Measurements from ENCODE around the gene GPR152. TPM values are rescaled to one million over a fixed set of nuclear protein-coding genes. Genes with fewer than 3 reads are reported as not detected.

The GPR152 gene
- polyA plus RNA-seq, 3 donors: not detected

- no peak overlapping the region for H2AFZ ChIP-seq (ENCODE audit: insufficient read depth, low read depth, low read length, poor library complexity, severe bottlenecking)
- H3K79me2 ChIP-seq (ENCODE audit: insufficient read depth, low read length): peaks cover 18% of the 10 kb centered on the region
- Mint-ChIP-seq H3K27me3 (ENCODE audit: low read depth in 3 of 3) (no peaks in the 10 kb centered on the region), H3K36me3 (peaks cover 71 to 96% of the 10 kb centered on the region in 2 donors), H3K27ac (peak overlapping the region in 2 of 7 donors; percentile 15 to 51), H3K4me3 (no peak overlapping the region), H3K4me1 (peaks cover 16% of the 10 kb centered on the region), H3K9me3 (no peaks in the 10 kb centered on the region)
- TF ChIP-seq CTCF (IDR thresholded peaks at IDR 0.05): no peak
- no peaks in the 10 kb centered on the region for H3K9me3 ChIP-seq (replicated peaks in 1 of 2; ENCODE audit: control insufficient read depth in 1 of 2, insufficient read depth in 1 of 2, low read length in 2 of 2)
- DNase-seq: no peak
- H3K4me2 ChIP-seq (replicated peaks; ENCODE audit: extremely low read depth, low read length, poor library complexity, severe bottlenecking): no peak overlapping the region
- intact Hi-C loops (cut with micrococcal nuclease): no loop called here
- H4K20me1 ChIP-seq (ENCODE audit: insufficient read depth, low read length): peaks cover 90% of the 10 kb centered on the region
- peaks cover 17 to 21% of the 10 kb centered on the region in 2 donors for H3K4me1 ChIP-seq (ENCODE audit: control insufficient read depth in 1 of 2, insufficient read depth in 2 of 2, low read length in 2 of 2)
- peaks cover 85 to 92% of the 10 kb centered on the region in 2 donors for H3K36me3 ChIP-seq (replicated peaks in 1 of 2; ENCODE audit: control insufficient read depth in 1 of 2, insufficient read depth in 2 of 2, low read length in 2 of 2)
- H3K4me3 ChIP-seq (replicated peaks in 1 of 3; ENCODE audit: low read depth in 2 of 3, low read length in 3 of 3): no peak overlapping the region
- H3K27me3 ChIP-seq (ENCODE audit: control insufficient read depth in 2 of 2, insufficient read depth in 2 of 2, low read length in 2 of 2): no peaks in the 10 kb centered on the region
- no peak overlapping the region for H3K27ac ChIP-seq (ENCODE audit: low read depth in 1 of 2, low read length in 2 of 2)
- WGBS (ENCODE audit: insufficient coverage): 98% methylated on average over 17 of the region's 21 CpGs
- no peak overlapping the region for H3K9ac ChIP-seq (ENCODE audit: insufficient read depth, low read length, poor library complexity, severe bottlenecking)
These were observed 45.2 kb upstream of the GPR152 start for GRCh38 chr11:67497656-67498291.

GRCh38 chr11:67496113-67496512, 43.6 kb upstream of the GPR152 start:
- peaks cover 9 to 10% of the 10 kb centered on the region in 2 donors for H3K4me1 ChIP-seq (ENCODE audit: control insufficient read depth in 1 of 2, insufficient read depth in 2 of 2, low read length in 2 of 2)
- H3K9me3 Mint-ChIP-seq: no peaks in the 10 kb centered on the region
- H3K27me3 ChIP-seq (ENCODE audit: control insufficient read depth in 2 of 2, insufficient read depth in 2 of 2, low read length in 2 of 2): no peaks in the 10 kb centered on the region
- DNase-seq: no peak
- peaks cover 86 to 95% of the 10 kb centered on the region in 2 donors for H3K36me3 ChIP-seq (replicated peaks in 1 of 2; ENCODE audit: control insufficient read depth in 1 of 2, insufficient read depth in 2 of 2, low read length in 2 of 2)
- H3K79me2 ChIP-seq (ENCODE audit: insufficient read depth, low read length): peaks cover 15% of the 10 kb centered on the region
- H3K27ac Mint-ChIP-seq: peak overlapping the region in 2 of 7 donors; percentile 42 to 53
- no peak for TF ChIP-seq CTCF (IDR thresholded peaks at IDR 0.05)
- intact Hi-C loops (cut with micrococcal nuclease): no loop called here
- H2AFZ ChIP-seq (ENCODE audit: insufficient read depth, low read depth, low read length, poor library complexity, severe bottlenecking): no peak overlapping the region
- peaks cover 7% of the 10 kb centered on the region for H3K4me1 Mint-ChIP-seq
- H3K36me3 Mint-ChIP-seq: peaks cover 61 to 95% of the 10 kb centered on the region in 2 donors
- 95% methylated on average over 12 of the region's 12 CpGs for WGBS (ENCODE audit: insufficient coverage)
- H3K9ac ChIP-seq (ENCODE audit: insufficient read depth, low read length, poor library complexity, severe bottlenecking): no peak overlapping the region
- no peak overlapping the region for H3K27ac ChIP-seq (ENCODE audit: low read depth in 1 of 2, low read length in 2 of 2)
- H3K4me3 Mint-ChIP-seq: no peak overlapping the region
- peaks cover 90% of the 10 kb centered on the region for H4K20me1 ChIP-seq (ENCODE audit: insufficient read depth, low read length)
- no peak overlapping the region for H3K4me3 ChIP-seq (replicated peaks in 1 of 3; ENCODE audit: low read depth in 2 of 3, low read length in 3 of 3)
- H3K4me2 ChIP-seq (replicated peaks; ENCODE audit: extremely low read depth, low read length, poor library complexity, severe bottlenecking): no peak overlapping the region
- H3K9me3 ChIP-seq (replicated peaks in 1 of 2; ENCODE audit: control insufficient read depth in 1 of 2, insufficient read depth in 1 of 2, low read length in 2 of 2): no peaks in the 10 kb centered on the region
- no peaks in the 10 kb centered on the region for H3K27me3 Mint-ChIP-seq (ENCODE audit: low read depth in 3 of 3)

Data from CD14-positive monocyte (primary cell).